Activated CD8-positive, alpha-beta T cell treated with anti-CD3 and anti-CD28 coated beads for 36 hours (primary cell): ENCODE results near the gene NDUFA13. TPM values are rescaled to one million over a fixed set of nuclear protein-coding genes. Genes with fewer than 3 reads are reported as not detected.

ENCODE experiments used
- ATAC-seq: fragments of 200-7000 bp; cut with Tn5 transposase; one replicate; pipeline ENCODE4 v1.10.0; 2021; ENCODE audit warnings: mild to moderate bottlenecking, moderate library complexity
- CTCF ChIA-PET: fragments of 350-600 bp; sonication (Branson Sonifier 250); formaldehyde crosslinking; loops from one replicate; lab custom pipeline; 2021; ENCODE audit warnings: antibody characterized with exemption; lab: Charles Lee
- POLR2A ChIA-PET: fragments of 350-600 bp; sonication (Branson Sonifier 250); formaldehyde crosslinking; loops from one replicate; lab custom pipeline; 2021; ENCODE audit warnings: antibody characterized with exemption; lab: Charles Lee
- DNase-seq: peaks from one replicate; pipeline ENCODE4 v3.0.0-alpha.2; 2020
- H3K27ac Mint-ChIP-seq: one replicate; pipeline ENCODE4 v1.8.0; 2021; ENCODE audit warnings: mild to moderate bottlenecking, mixed read lengths
- H3K27me3 Mint-ChIP-seq: one replicate; pipeline ENCODE4 v1.8.0; 2021; ENCODE audit warnings: mixed read lengths
- H3K36me3 Mint-ChIP-seq: one replicate; pipeline ENCODE4 v1.8.0; 2021; ENCODE audit warnings: low read depth, mixed read lengths
- H3K4me1 Mint-ChIP-seq: one replicate; pipeline ENCODE4 v1.8.0; 2021; ENCODE audit warnings: low read depth, mixed read lengths
- H3K4me3 Mint-ChIP-seq: one replicate; pipeline ENCODE4 v1.8.0; 2021; ENCODE audit warnings: mild to moderate bottlenecking, moderate library complexity, mixed read lengths
- H3K9me3 Mint-ChIP-seq: one replicate; pipeline ENCODE4 v1.8.0; 2021; ENCODE audit warnings: mixed read lengths
- intact Hi-C: fragments of 100-400 bp; cut with micrococcal nuclease; formaldehyde crosslinking; loops from one replicate; pipeline ENCODE4 v1.10.0; 2022
- total RNA-seq, 2 experiments: library from RNA; stranded (reverse); gene quantifications; one replicate each; pipeline ENCODE4 v1.2.3, GENCODE V29; 2021
- TF ChIP-seq, protein P1 (sequence below): fragments of 200-600 bp; IDR thresholded peaks from one replicate; pipeline ENCODE4 v1.8.0; 2022; ENCODE audit warnings: antibody characterized with exemption, mild to moderate bottlenecking

The NDUFA13 gene
- total RNA-seq, 2 experiments from 2014 or later: 298 to 310 TPM

GRCh38 chr19:19501798-19502197, 14.2 kb upstream of the NDUFA13 start:
- TF ChIP-seq, protein P1, sequence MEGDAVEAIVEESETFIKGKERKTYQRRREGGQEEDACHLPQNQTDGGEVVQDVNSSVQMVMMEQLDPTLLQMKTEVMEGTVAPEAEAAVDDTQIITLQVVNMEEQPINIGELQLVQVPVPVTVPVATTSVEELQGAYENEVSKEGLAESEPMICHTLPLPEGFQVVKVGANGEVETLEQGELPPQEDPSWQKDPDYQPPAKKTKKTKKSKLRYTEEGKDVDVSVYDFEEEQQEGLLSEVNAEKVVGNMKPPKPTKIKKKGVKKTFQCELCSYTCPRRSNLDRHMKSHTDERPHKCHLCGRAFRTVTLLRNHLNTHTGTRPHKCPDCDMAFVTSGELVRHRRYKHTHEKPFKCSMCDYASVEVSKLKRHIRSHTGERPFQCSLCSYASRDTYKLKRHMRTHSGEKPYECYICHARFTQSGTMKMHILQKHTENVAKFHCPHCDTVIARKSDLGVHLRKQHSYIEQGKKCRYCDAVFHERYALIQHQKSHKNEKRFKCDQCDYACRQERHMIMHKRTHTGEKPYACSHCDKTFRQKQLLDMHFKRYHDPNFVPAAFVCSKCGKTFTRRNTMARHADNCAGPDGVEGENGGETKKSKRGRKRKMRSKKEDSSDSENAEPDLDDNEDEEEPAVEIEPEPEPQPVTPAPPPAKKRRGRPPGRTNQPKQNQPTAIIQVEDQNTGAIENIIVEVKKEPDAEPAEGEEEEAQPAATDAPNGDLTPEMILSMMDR: no peak
- ChIA-PET CTCF (no interaction called here), POLR2A (no interaction called here)
- Mint-ChIP-seq H3K27me3 (no peaks in the 10 kb centered on the region), H3K36me3 (peaks cover 40% of the 10 kb centered on the region), H3K9me3 (no peaks in the 10 kb centered on the region), H3K27ac (no peak overlapping the region), H3K4me1 (no peaks in the 10 kb centered on the region), H3K4me3 (no peak overlapping the region)
- intact Hi-C loops: no loop called here
- no peak for ATAC-seq
- DNase-seq: no peak

DNA sequence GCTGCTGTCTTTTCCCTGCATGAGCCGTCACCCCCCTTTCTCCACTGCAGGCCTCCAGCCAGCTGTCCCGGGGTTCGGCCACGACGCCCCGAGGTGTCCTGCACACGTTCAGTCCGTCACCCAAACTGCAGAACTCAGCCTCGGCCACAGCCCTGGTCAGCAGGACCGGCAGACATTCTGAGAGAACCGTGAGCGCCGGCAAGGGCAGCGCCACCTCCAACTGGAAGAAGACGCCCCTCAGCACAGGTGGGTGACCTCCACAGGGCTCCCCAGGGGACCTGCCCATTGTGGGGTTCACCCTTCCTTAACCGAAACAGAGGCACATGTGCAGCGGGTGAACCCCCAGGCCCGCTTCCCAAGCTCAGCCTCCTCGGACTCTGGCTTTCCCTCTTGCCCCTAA, 13.7 kb upstream of the NDUFA13 start:
- intact Hi-C loops: no loop called here
- ChIA-PET POLR2A (no interaction called here), CTCF (no interaction called here)
- no peak overlapping the region for H3K27ac Mint-ChIP-seq
- H3K4me1 Mint-ChIP-seq: no peaks in the 10 kb centered on the region
- no peak for DNase-seq
- no peaks in the 10 kb centered on the region for H3K27me3 Mint-ChIP-seq
- no peak overlapping the region for H3K4me3 Mint-ChIP-seq
- TF ChIP-seq, protein P1: no peak
- ATAC-seq: no peak
- H3K9me3 Mint-ChIP-seq: no peaks in the 10 kb centered on the region
- H3K36me3 Mint-ChIP-seq: peaks cover 41% of the 10 kb centered on the region

- Mint-ChIP-seq H3K4me3 (no peak overlapping the region), H3K27me3 (no peaks in the 10 kb centered on the region), H3K27ac (peak overlapping the region; percentile 3), H3K4me1 (no peaks in the 10 kb centered on the region), H3K9me3 (no peaks in the 10 kb centered on the region), H3K36me3 (peaks cover 39% of the 10 kb centered on the region)
- no peak for DNase-seq
- CTCF ChIA-PET: no interaction called here
- TF ChIP-seq, protein P1: no peak
- intact Hi-C loops: no loop called here
- POLR2A ChIA-PET: no interaction called here
- no peak for ATAC-seq
Measured at GRCh38 chr19:19502808-19503602, 13.0 kb upstream of the NDUFA13 start.

DNA sequence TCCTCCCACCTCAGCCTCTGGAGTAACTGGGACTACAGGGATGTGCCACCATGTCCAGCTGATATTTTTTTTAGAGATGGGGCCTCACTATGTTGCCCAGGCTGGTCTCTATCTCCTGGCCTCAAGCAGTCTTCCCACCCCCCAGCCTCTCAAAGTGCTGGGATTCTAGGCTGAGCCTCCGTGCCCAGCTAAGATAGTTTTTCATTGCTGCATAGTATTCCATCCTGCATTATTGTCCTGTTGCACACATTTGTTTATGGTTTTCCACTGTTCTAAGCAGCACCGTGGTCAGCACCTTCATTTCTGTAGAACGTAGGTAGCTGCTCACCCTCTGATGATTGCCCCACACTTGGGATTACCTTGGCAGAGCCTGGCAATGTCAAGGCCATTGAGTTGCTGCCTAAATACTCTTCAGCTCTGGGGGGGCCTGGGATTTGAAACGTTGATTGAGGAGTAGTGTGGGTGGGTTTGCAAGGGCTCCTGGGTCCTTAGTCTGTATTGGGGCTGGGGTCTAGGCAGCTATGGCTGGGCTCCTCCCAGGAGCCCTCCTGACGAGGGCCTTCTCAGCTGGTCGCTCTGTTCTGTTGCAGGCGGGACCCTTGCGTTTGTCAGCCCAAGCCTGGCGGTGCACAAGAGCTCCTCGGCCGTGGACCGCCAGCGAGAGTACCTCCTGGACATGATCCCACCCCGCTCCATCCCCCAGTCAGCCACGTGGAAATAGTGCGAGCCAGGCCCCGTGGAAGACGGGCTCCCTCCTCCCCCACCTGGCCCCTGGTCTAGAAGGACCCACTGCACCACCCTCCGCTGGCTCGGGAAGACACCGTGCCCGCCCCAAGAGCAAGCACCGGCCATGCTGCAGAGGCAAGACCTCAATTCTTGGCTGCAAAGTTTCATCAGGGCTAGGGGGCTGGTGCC, 11.0 kb upstream of the NDUFA13 start:
- Mint-ChIP-seq H3K4me3 (no peak overlapping the region), H3K27me3 (no peaks in the 10 kb centered on the region), H3K9me3 (no peaks in the 10 kb centered on the region), H3K27ac (no peak overlapping the region), H3K36me3 (peaks cover 33% of the 10 kb centered on the region), H3K4me1 (no peaks in the 10 kb centered on the region)
- intact Hi-C loops: no loop called here
- ChIA-PET POLR2A (interaction anchor here (0.6 to 1.6 kb wide), 3 partner anchors 11 to 505 kb away, joined by 3 to 8 read pairs (median 4); partner anchors contain the start of genes NDUFA13 and TSSK6), CTCF (interaction anchor here (0.9 to 1.3 kb wide), 2 partner anchors 48 to 49 kb away, joined by 3 read pairs; no protein-coding TSS in a partner anchor)
- TF ChIP-seq, protein P1: no peak
- ATAC-seq (no peak), DNase-seq (no peak)
